Transverse colon (tissue), 4 donors: ENCODE measurements around the gene TRABD2B. TPM values are rescaled to one million over a fixed set of nuclear protein-coding genes. Genes with fewer than 3 reads are reported as not detected.

Source experiments
- DNase-seq: peaks from one replicate; pipeline ENCODE4 v3.0.0-alpha.2; 2019
- H3K27ac ChIP-seq, 4 donors: fragments of 200-600 bp; sonication (generic); 2 replicates each; pipeline ENCODE4 v1.5.1; 2016 to 2018; ENCODE audit warnings: inconsistent platforms in 4 of 4
- H3K27me3 ChIP-seq: fragments of 200-600 bp; sonication (generic); 2 replicates; pipeline ENCODE4 v1.5.1; 2017; ENCODE audit warnings: inconsistent platforms
- H3K36me3 ChIP-seq, 4 donors: fragments of 200-600 bp; sonication (generic); 2 replicates each; pipeline ENCODE4 v1.5.1; 2017 to 2019; ENCODE audit warnings: inconsistent platforms in 4 of 4
- H3K4me1 ChIP-seq, 4 donors: fragments of 200-600 bp; sonication (generic); 2 replicates each; pipeline ENCODE4 v1.5.1; 2017 to 2020; ENCODE audit warnings: inconsistent platforms in 4 of 4
- H3K4me3 ChIP-seq, 4 donors: fragments of 200-600 bp; sonication (generic); 1 replicate in 1 of 4; 2 replicates in 3 of 4; pipeline versions ENCODE4 v1.5.1 to v1.6.1; 2017 to 2019; ENCODE audit warnings: inconsistent platforms in 4 of 4
- H3K9me3 ChIP-seq, 2 donors: fragments of 200-600 bp; sonication (generic); 2 replicates each; pipeline ENCODE4 v1.5.1; 2017 to 2019; ENCODE audit warnings: inconsistent platforms in 2 of 2
- EP300 ChIP-seq: sonication (generic); formaldehyde crosslinking; IDR thresholded peaks from one replicate; pipeline ENCODE4 v1.6.1; 2017; ENCODE audit warnings: antibody characterized with exemption, low read depth
- POLR2A ChIP-seq: fragments of 450-650 bp; IDR thresholded peaks from one replicate; pipeline ENCODE4 v1.6.1; 2016; ENCODE audit warnings: antibody characterized with exemption, mild to moderate bottlenecking, moderate library complexity
- POLR2AphosphoS5 ChIP-seq, 3 donors: sonication (generic); formaldehyde crosslinking; IDR thresholded peaks; one replicate each; pipeline ENCODE4 v1.6.1; 2016; ENCODE audit warnings: antibody characterized with exemption in 3 of 3
- WGBS, 2 donors: methylation state at CpG; one replicate each; pipeline ENCODE4 v1.1.5; 2018; ENCODE audit warnings: low coverage in 1 of 2; 5-methylcytosine and 5-hydroxymethylcytosine counted together
- in situ Hi-C, 4 donors: fragments of 200-750 bp; cut with MboI; loops; one replicate each; pipeline versions ENCODE4 v1.15.0 to v1.15.1; 2017; ENCODE audit warnings: low sequenced_read_pairs in 3 of 4, low pct_ligation_motif_present in 1 of 4, low pct_unique_long_range_greater_than_20kb in 1 of 4
- intact Hi-C: fragments of 100-400 bp; cut with DNase I; formaldehyde crosslinking; loops from one replicate; pipeline ENCODE4 v1.15.1; 2023; ENCODE audit warnings: low total_unique reads
- total RNA-seq, 4 donors: library from RNA; depleted of rRNA; stranded (reverse); fragments of >200 nt; gene quantifications; one replicate each; pipeline ENCODE4 v1.1.0, GENCODE V29; 2016
- TF ChIP-seq, protein P1 (sequence below), 5 experiments: fragments of 200-600 bp in 3 of 5; fragments of 450-650 bp in 2 of 5; sonication (generic) in 3 of 5; IDR thresholded peaks; 1 replicate in 2 of 5; 2 replicates in 3 of 5; pipeline ENCODE4 v1.5.1; 2016 to 2017; ENCODE audit warnings: antibody characterized with exemption in 5 of 5, inconsistent platforms in 3 of 5, mild to moderate bottlenecking in 2 of 5, moderate library complexity in 1 of 5

The TRABD2B gene
- total RNA-seq, 4 donors from 2014 or later: 0.27 to 0.48 (median 0.37) TPM; not detected in 1

DNA sequence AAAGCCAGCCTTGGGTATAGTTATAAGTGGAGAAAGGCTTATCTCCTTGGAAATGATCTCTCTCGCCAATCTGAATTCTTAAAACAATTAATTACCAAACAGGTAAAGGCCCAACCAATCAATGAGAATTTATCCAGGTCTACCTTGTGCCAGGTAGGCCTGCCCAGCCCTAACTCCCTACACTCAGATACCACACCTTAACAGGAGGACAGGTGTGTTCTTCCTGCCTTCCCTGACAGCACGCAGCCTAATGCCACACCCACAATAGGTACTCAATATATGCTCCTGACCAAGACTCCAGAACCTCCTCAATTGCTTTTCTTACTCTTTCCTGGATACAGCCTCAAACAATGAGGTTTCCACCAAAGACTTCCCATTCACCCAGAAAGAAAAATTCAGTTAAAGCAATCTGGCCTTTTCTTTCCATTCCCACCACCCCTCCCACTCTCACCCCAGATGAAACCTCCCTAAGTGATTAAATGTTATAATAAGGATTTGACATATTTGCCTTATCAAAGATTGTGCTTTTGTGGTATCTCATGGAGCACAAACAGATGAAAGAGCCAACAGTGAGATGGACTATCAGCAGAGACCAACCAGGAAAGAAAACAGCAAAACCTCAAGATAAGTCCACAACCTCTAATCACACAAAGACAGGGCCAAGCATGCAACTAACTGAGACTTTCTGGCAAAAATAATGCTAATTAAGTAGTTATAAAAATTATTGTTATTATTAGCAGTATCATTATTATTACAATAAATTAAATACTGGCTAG is 25.6 kb downstream of the TRABD2B start:
- WGBS, 2 donors: 46 to 47% methylated on average over 2 of the region's 2 CpGs
- no peaks in the 10 kb centered on the region for H3K27me3 ChIP-seq
- no peak overlapping the region for H3K4me3 ChIP-seq
- in situ Hi-C loops: no loop called here
- intact Hi-C loops: loop anchor here (1.0 kb wide), 1 partner anchor 20 kb away; no protein-coding TSS in a partner anchor
- TF ChIP-seq POLR2AphosphoS5 (IDR thresholded peaks at IDR 0.05) (no peak), EP300 (no peak), POLR2A (no peak)
- TF ChIP-seq, protein P1, sequence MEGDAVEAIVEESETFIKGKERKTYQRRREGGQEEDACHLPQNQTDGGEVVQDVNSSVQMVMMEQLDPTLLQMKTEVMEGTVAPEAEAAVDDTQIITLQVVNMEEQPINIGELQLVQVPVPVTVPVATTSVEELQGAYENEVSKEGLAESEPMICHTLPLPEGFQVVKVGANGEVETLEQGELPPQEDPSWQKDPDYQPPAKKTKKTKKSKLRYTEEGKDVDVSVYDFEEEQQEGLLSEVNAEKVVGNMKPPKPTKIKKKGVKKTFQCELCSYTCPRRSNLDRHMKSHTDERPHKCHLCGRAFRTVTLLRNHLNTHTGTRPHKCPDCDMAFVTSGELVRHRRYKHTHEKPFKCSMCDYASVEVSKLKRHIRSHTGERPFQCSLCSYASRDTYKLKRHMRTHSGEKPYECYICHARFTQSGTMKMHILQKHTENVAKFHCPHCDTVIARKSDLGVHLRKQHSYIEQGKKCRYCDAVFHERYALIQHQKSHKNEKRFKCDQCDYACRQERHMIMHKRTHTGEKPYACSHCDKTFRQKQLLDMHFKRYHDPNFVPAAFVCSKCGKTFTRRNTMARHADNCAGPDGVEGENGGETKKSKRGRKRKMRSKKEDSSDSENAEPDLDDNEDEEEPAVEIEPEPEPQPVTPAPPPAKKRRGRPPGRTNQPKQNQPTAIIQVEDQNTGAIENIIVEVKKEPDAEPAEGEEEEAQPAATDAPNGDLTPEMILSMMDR (IDR thresholded peaks at IDR 0.05): no peak
- no peaks in the 10 kb centered on the region for H3K4me1 ChIP-seq
- H3K27ac ChIP-seq: no peak overlapping the region
- H3K36me3 ChIP-seq: no peaks in the 10 kb centered on the region
- H3K9me3 ChIP-seq: no peaks in the 10 kb centered on the region
- no peak for DNase-seq

DNA sequence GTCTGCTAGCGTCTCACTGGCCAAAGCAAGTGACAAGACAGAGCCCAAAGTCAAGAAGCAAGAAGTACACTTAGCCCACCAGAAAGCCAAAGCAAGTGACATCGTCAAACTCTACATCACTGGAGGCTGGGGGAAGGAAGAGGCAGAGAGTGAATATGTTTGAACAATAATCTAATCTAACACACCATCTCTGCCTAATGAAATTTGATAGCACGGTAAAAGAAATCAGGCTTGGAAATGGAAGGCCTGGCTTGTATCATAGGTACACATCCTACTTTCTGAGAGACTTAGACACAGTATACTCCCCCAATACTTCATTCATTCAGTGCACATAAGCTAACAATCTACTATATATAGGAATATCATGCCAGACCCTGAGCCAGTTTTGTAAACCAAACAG is 26.3 kb downstream of the TRABD2B start:
- 80 to 84% methylated on average over 1 to 3 of the region's 3 CpGs for WGBS, 2 donors

DNA sequence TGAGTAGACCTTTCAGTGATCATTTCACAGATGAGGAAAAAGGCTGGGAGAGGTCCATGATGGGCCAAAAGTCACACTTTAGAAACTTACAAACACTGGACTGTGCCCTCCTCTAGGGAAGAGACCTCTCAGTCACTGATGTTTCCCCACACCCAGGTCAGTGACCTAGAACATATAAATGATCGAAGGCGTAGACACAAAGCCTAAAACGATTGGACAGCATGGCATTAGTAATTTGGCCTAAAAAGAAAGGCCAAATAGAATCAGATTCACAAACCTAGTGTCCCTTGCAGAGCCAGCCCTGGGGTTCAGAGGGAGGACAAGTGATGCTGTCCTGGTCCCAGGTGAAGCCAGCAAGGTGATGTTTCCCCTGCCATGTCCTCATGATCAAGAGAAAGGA is 27.7 kb downstream of the TRABD2B start:
- Histone ChIP-seq H3K27me3 (no peaks in the 10 kb centered on the region), H3K36me3 (no peaks in the 10 kb centered on the region), H3K9me3 (no peaks in the 10 kb centered on the region), H3K4me3 (no peak overlapping the region), H3K4me1 (no peaks in the 10 kb centered on the region), H3K27ac (no peak overlapping the region)
- in situ Hi-C loops (no loop called here), intact Hi-C loops (no loop called here)
- no peak for DNase-seq
- no peak for TF ChIP-seq EP300
- TF ChIP-seq, protein P1 (IDR thresholded peaks at IDR 0.05): no peak
- no peak for TF ChIP-seq POLR2A
- TF ChIP-seq POLR2AphosphoS5 (IDR thresholded peaks at IDR 0.05): no peak
- WGBS, 2 donors: 86% methylated on average over 3 of the region's 3 CpGs; no CpG with 5 or more reads in 1 of the 2 donors

More for the DNA sequence above, 26.3 kb downstream of the TRABD2B start:
- H3K27ac ChIP-seq: no peak overlapping the region
- no peaks in the 10 kb centered on the region for H3K9me3 ChIP-seq
- no peaks in the 10 kb centered on the region for H3K4me1 ChIP-seq
- DNase-seq: no peak
- TF ChIP-seq, protein P1 (IDR thresholded peaks at IDR 0.05): no peak
- TF ChIP-seq POLR2AphosphoS5 (IDR thresholded peaks at IDR 0.05) (no peak), POLR2A (no peak), EP300 (no peak)
- H3K27me3 ChIP-seq: no peaks in the 10 kb centered on the region
- no peaks in the 10 kb centered on the region for H3K36me3 ChIP-seq
- intact Hi-C loops: no loop called here
- in situ Hi-C loops: no loop called here
- no peak overlapping the region for H3K4me3 ChIP-seq

DNA sequence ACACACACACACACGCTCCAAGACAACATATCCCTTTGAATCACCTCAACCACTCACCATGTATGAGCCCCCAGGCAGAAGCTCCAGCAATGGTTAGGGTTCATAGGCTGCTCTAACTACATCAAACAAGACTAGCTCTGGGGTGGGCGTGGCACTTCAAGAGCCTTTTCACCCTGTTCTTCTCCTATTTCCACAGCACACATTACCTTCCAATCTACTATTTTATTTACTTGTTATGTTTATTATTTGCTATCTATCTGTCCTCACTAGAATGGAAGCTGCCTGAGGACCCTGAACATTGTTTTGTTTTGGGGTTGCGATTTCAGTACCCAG is 28.7 kb downstream of the TRABD2B start:
- DNase-seq: no peak
- no peaks in the 10 kb centered on the region for H3K9me3 ChIP-seq
- peaks cover 0 to 6% (median 5%) of the 10 kb centered on the region in 4 donors for H3K4me1 ChIP-seq
- TF ChIP-seq EP300 (no peak), POLR2A (no peak)
- no peaks in the 10 kb centered on the region for H3K36me3 ChIP-seq
- H3K27ac ChIP-seq: no peak overlapping the region
- intact Hi-C loops (no loop called here), in situ Hi-C loops (no loop called here)
- no peaks in the 10 kb centered on the region for H3K27me3 ChIP-seq
- 89% methylated on average over 3 of the region's 3 CpGs; no CpG with 5 or more reads in 1 of the 2 donors for WGBS, 2 donors
- H3K4me3 ChIP-seq: no peak overlapping the region
